HG03558 (cell line): Measurements from ENCODE around the gene ZNF280D.

ENCODE experiments used
- ATAC-seq: cut with Tn5 transposase; IDR thresholded peaks from one replicate; pipeline ENCODE4 v1.9.1; 2021; ENCODE audit warnings: moderate number of reproducible peaks; ENCODE audit not compliant: unreplicated experiment; ENCODE audit errors: extremely low read depth

ZNF280D gene

DNA sequence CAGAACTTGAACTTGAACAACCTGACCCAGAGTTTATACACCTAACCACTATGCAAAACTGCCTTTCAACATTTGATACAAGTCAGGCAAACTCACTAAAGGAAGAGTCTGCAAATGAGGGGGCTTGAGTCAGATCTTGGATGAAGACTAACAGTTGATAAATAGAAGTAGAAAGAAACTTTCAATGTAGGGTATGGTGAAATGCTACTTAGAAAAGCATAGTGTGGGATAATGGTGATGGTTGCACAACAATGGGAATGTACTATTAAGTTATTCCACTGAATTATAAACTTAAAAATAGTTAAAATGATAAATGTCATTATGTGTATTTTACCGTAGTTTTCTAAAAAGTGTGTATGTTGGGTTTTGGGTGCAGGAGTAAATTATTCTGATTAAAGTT is 19.7 kb upstream of the ZNF280D start:
- no peak for ATAC-seq

DNA sequence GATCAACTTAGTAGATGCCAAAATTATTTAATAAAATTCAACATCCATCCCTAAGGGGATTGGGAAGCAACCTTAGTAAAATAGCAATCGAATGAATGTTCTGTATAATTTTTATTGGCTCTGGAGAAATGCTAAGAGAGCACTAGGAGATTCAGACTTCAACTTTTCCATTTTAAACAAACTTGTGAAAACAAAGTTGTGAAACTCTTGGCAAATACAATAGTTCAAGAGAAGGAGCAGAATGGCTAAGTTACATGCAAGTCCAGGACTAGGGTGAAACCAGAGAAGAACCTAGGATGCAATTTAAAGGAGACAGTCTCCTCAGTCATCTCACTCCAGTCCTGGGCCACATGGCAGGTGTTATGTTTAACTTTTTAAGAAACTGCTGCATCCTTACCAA is 16.7 kb upstream of the ZNF280D start:
- ATAC-seq, result no peak

DNA sequence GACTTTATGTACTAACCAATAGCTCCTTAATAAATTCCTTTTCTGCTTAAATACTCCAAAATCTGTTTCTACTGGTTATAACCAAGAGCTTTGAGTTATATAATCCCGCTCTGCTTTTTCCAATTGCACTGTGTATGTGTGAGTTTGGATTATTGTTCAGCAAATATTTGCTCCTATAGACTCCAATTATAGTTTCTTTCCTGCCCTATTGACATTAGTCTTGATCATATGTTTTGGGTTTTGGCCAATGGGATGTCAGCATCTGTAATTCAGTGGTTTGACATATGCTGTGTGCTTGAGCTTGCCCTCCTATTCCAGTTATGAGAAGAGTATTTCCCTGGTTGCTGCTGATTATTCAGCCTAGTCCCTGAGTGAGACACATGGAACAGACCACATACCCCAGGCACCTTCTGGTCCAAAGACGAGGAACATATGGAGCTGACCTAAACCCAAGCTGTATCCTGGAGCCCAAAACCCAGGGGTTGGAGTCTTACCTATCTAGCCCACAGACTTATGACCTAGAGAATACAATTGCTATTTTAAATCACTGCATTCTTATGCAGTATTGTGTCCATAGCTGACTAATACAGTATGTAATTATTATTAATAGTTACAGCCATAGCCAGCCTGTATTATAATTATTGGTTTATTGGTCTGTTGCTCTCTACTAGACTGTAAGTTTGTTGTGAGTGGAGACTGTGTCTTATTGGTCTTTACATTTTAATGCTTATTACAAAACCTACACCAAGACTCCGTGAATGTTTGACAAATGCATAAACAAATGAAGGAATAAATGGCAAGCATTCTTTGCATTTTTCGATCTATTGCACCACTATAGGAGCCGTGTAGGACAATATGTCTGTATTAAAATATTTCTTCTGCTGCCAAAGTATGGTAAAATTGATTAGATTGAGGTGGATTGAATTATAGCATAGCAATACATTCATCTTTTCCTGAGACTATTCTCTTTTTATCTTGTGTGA is 11.7 kb upstream of the ZNF280D start:
- no peak for ATAC-seq

DNA sequence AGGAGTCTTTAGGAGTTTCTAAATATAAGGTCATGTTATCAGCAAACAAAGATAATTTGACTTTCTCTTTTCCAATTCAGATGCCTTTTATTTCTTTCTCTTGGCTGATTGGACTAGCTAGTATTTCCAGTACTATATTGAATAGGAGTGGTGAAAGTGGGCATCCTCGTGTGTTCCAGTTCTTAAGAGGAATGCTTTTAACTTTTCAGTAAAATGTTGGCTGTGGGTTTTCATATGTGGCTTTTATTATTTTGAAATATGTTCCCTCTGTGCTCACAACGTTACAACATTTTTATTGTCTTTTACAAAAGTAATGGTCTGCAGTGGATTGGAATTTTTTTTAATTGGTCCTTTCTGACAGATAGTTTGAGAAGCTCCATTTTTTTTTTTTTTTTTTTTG is 8.2 kb upstream of the ZNF280D start:
- ATAC-seq, result no peak

DNA sequence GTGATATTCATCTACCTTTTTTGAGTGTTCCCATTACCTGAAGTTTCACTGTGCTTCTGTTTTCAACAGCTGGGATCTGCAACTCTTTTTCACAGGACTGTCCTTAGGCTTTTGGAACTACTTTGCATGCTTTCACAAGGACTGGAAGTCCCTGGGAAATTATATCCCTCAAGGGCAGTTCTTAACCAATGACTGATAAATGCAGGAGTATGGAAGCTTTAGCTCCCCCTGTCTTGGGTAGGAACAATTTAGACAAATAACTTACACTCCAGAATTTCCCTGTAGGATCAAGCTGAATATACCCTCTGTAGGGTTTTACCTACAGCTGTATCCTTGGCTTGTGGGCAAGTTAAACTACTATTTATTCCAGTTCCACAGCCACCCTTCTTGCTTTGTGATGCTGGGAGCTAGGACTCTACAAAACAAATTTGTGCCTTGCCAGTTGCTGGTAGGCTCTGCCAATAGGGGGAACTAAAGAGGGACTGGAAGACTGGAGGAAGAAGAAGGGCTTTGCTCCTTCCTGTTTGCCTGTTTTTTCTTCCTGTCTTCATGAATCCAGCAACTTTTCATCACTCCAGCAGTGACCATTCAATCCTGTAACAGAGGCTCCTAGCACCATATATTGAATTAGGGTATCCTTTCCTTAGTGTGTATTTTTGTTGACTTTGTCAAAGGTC is 6.8 kb upstream of the ZNF280D start:
- ATAC-seq, result no peak

DNA sequence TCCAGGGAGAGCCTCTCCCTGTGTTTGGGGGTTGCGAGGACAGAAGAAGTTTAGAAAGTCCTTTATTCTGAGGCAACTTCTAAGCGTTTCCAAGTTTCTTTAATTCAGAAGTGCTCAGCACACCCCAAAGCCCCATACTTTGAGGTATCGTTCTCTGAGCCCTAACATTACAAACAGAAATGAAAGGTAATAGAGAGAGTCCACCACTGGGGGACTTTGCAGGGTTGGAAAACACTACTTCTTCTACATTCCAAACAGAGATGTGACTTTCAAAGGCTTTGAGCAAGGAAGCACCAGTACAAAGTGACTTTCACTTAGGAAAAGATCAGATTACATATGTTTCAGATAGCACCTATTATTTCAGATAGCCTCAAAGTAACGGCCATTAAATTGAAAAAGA is 6.2 kb upstream of the ZNF280D start:
- ATAC-seq, result no peak

DNA sequence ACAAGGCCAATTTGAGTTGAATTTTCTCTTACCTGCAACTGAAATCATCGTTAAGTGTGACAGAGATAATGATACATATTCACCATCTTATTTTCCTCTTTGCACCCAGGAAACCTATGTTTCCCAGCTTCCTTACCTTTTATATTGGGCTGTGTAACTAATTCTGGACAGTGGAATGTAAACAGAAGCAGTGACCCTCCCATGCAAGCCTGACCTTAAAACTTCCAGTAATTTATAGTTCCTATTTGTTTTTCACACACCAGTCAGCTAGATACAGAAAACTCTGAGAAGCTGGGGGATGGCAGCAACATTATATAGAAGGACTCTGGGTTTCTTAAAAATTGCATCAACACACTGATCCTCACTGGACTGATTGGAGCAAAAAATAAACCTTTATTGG is 4.5 kb upstream of the ZNF280D start:
- no peak for ATAC-seq

DNA sequence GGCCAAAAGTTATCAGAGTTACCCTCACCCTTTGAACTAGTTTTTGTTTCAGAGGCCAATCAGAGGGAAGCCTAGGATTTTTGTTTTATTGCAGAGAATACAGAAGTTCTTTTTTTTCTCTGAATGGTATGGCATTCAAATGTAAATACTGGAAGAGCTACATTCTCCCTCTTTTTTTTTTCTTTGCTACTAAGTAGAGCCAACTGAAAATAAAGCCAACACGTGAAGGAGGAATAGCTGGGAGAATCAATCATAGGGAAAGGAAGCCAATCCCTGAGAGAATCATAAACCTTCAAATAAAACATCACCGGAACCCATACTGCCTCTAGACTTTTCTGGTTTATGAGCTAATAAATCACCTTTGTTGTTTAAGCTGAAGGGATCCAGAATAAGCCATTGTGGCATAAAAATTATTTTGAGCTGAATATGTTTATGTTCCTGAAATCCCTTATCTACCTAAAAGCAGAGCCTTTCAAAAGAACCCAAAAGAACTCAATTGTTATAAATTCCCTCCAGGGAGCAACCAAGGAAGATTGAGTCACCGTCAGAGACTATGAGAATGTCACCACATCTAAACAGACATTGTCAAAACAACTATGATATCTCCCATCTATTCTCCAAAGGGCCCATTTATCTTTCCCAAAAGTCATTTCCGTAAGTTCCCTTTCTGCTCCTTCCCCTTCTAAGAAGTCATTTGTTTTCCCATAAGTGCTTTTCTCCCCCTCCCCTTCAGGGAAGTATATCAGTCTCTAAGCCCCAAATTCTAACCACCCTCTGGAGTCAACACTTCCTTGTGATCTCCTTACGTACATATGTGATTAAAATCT is 3.8 kb upstream of the ZNF280D start:
- no peak for ATAC-seq

DNA sequence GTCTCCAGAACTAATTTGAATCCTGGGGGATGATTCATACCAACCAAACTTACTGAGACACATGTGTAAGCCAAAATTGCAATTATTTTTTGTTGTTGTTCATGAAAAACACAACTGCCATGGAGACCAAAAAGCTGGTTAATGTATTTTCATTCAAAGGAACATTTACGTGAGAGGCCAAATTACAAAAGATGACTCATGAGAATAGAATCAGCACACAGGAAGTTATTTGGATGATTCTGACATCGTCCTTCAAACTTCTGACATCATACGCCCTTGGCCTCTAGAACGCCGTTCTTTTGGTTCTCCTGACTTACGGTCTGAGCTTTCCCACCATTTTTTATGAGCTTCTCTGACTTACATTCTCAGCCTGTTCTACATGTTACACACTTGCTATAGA is 3.0 kb upstream of the ZNF280D start:
- no peak for ATAC-seq

DNA sequence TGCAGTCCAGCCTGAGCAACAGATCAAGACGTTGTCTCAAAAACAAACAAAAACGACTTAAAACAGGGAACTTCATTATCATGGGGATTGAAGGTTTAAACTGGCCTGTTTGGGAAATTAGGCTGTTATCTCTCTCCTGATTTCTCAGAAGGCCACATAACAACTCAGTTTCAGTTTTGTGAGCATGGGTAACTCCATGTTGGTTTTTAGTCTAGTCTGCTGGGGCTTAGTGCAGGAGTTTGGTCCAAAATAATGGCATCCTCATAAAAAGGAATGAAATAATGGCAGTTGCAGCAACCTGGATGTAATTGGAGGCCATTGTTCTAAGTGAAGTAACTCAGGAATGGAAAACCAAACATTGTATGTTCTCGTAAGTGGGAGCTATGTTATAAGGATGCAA is 2.3 kb upstream of the ZNF280D start:
- no peak for ATAC-seq

DNA sequence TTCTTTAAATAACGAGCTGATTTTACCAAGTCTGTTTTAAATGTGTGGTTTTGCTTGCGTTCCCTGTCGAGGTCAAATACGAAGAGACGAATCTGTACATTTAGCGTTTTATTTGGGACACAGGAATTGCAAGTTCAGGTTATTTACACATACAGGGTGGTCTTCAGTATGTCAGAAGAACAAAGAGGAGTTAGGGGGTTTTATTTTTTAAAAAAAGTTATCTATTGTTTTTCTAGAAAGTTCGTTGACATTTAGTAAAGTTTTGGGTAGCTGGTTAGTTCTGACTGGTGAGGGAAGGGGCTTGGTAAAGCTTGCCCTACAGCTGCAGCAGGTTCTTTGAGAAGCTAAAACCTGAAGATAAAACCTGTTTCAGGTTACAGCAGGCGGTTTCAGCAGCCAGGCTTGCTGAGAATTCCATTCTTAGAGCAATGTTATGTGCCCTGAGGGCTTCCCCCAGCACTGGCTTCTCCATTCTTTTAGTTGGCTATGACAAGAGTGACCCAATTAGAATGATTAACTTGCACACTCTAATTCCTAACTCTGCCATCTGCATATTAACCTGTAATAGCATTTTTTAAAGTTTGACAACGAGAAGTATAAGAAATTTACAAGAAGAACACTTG is 815 bp upstream of the ZNF280D start:
- no peak for ATAC-seq

DNA sequence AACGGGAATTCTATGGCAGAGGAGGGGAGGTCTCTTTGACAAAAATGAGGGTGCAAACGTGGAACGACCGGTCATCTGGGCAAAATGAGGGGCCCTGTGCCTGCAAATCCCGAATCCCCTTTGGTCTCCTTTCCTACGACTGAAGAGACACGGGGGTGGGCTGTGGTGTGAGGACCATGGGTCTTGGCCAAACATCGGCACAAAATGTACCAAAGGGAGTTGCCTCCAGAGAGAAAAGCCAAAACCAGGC is 498 bp downstream of the ZNF280D start:
- no peak for ATAC-seq

DNA sequence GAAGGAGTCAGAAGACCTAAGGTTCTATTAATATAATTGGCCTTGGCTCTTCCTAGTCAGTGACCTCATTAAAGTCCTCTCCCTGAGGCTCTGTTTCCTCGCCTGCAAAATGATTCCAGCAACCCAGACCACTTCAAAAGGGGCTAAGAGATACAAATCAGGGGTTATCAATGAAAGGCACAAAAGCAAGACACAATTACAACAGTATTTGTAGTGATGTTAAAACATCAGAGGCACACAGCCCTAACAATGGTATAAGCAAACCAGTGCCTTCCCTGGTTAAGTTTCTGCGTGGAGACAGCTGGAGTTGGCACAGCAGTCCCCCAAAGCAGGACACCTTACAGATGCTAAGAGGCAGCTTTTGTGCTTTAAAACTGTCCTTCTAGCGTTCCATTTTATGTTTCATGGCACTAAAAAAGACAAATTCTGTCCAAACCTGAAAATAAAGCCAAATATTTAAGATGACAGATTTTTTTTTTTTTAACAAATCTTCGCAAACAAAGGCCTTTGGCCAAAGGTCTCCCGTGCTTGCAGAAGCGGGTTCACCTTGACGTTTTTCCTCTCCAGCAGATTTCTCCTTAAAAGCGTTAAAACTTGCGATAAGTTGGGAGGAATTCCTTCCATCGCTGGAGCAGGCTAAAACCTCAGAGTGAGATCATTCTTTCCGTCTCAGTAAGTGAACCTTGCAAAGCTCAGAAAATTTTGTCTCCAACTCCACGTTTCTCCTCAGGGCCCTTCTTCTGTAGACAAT is 999 bp downstream of the ZNF280D start:
- no peak for ATAC-seq

DNA sequence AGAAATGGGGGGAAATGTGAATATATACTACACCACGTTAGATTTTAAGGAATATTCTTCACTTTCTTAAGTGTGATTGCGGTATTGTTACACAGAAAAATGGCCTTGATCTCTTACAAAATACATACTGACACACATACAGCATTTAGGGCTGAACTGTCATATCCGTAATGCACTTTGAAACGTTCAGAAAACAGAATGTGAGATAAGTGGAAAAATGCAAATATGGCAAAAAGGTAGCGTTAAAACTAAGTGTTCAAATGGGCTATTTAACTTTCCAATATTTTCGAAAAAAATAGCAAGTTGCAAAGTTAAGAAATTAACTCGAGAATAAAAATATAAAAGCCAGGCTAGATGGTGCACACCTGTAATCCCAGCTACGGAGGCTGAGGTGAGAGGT is 1.8 kb downstream of the ZNF280D start:
- no peak for ATAC-seq

DNA sequence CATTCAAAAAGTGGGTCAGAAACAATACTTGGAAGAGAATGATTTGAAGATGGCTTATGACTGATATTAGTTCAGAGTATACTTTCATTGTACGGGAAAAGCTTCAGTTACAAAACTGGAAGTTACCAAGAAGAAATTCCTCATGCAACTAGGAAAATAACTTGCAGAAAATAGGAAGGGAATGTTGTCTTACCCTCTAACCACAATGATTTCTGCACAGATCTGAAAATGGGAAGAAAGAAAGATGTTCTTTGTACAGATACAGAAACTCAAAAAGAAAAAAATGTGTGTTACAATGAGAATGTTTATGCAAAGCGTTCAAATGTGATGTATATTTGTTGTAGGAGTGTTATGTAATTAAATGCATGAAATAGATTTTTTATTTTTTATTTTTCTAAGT is 3.7 kb downstream of the ZNF280D start:
- no peak for ATAC-seq

DNA sequence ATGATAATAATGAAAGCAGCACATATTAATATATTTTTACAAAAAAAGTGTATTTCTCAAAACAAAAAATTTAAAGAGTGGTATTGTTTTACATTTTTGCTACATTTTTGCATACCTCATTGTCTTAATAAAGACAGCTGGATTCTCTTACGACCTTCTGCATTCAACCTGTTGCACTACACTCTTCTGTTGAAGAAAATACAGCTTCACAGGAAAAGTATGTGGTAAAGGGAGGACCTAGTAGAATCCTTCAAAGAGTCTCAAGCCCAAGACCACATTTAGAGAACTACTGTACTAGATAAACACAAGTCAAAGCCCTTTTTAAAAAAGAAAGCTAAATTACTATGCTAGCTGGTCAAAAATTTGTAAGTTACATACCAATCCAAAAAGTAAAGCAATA is 7.9 kb downstream of the ZNF280D start:
- ATAC-seq, result no peak

DNA sequence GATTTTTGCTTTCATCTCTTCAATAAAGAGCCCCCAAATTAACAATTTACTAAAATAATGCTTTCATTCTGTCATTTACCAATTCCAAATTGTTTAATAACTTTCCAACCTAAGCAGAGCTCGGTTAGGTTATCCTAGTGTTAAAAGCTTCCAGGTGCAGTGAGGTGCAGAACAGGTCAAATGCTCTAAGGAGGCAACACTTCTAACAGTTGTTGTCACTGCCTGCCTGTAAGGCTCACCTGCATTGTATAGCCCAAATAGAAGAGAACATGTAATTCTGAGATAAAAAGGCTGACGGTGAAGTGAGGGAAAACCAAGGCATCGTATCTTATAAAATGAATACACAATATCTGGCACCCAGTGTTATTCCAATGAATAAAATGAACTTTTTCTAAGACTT is 9.1 kb downstream of the ZNF280D start:
- ATAC-seq, result no peak

DNA sequence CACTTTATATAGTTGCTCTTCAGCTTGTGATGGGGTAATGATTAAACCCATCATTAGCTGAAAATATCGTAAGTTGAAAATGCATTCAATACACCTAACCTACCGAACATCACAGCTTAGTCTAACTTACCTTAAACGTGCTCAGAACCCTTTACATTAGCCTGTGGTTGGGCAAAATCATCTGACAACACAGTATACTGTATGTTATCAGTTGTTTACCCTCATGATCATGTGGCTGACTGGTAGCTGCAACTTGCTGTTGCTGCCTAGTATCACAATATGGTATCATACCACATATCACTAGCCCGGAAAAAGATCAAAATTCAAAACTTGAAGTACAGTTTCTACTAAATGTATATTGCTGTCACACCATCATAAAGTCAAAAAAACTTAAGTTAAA is 9.5 kb downstream of the ZNF280D start:
- ATAC-seq, result no peak

DNA sequence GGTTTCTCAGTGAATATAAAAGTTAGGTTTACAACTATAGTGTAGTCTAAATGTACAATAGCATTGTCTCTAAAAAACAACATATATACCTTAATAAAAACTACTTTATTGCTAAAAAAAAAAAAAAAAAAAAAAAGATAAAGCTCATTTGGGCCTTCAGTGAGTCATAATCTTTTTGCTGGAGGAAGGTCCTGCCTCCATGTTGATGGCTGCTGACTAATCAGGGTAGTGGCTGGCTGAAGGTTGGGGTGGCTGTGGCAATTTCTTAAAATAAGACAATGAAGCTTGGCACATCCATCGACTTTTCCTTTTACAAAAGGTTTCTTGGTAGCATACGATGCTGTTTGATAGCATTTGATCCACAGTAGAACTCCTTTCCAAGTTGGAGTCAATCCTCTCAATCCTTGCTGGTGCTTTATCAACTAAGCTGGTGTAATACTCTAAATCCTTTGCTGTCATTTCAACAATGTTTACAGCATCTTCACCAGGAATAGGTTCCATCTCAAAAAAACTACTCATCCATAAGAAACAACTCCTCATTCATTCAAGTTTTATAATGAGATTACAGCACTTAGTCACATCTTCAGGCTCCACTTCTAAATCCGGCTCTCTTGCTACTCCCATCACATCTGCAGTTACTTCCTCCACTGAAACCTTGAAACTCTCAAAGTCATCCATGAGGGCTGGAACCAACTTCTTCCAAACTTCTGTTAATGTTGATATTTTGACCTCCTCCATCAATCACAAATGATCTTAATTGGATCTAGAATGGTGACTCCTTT is 13.3 kb downstream of the ZNF280D start:
- no peak for ATAC-seq
